GM18861 (cell line): ENCODE measurements around the gene ATG7.

Experiments
- ATAC-seq: cut with Tn5 transposase; IDR thresholded peaks from one replicate; pipeline ENCODE4 v1.9.1; 2021; ENCODE audit not compliant: unreplicated experiment

The ATG7 gene

GRCh38 chr3:11532931-11533391 lies 260.8 kb downstream of the ATG7 start:
- ATAC-seq, result no peak

- ATAC-seq, result no peak
Observed at GRCh38 chr3:11534011-11534792, 262.0 kb downstream of the ATG7 start.

- no peak for ATAC-seq
Observed at GRCh38 chr3:11534793-11535101, 262.6 kb downstream of the ATG7 start.

GRCh38 chr3:11535243-11535960 lies 263.2 kb downstream of the ATG7 start:
- ATAC-seq, result no peak

GRCh38 chr3:11536132-11536935 lies 264.1 kb downstream of the ATG7 start:
- no peak for ATAC-seq

GRCh38 chr3:11536936-11537612 lies 264.9 kb downstream of the ATG7 start:
- no peak for ATAC-seq

- ATAC-seq, result no peak
Observed at GRCh38 chr3:11538581-11538980, 266.4 kb downstream of the ATG7 start.

GRCh38 chr3:11539218-11539617 lies 267.0 kb downstream of the ATG7 start:
- no peak for ATAC-seq

- ATAC-seq, result no peak
Observed at GRCh38 chr3:11539677-11540076, 267.5 kb downstream of the ATG7 start.

- no peak for ATAC-seq
Observed at GRCh38 chr3:11541321-11542303, 269.4 kb downstream of the ATG7 start.

GRCh38 chr3:11542551-11542950 lies 270.4 kb downstream of the ATG7 start:
- no peak for ATAC-seq

- ATAC-seq, result no peak
Observed at GRCh38 chr3:11543141-11543947, 271.1 kb downstream of the ATG7 start.

GRCh38 chr3:11543948-11544387 lies 271.8 kb downstream of the ATG7 start:
- ATAC-seq, result no peak

GRCh38 chr3:11544412-11545181 lies 272.4 kb downstream of the ATG7 start:
- no peak for ATAC-seq

- no peak for ATAC-seq
Observed at GRCh38 chr3:11545186-11545851, 273.1 kb downstream of the ATG7 start.

- no peak for ATAC-seq
Observed at GRCh38 chr3:11546657-11547302, 274.6 kb downstream of the ATG7 start.

- ATAC-seq, result no peak
Observed at GRCh38 chr3:11547498-11547897, 275.3 kb downstream of the ATG7 start.
